HG03045 (cell line): Measurements from ENCODE around the gene UBE4B.
A peak's percentile ranks its signal among the peaks of the same experiment; 100 is the strongest.

ENCODE experiments used
- ATAC-seq: cut with Tn5 transposase; IDR thresholded peaks from one replicate; pipeline ENCODE4 v1.9.1; 2021; ENCODE audit warnings: mild to moderate bottlenecking, moderate library complexity; ENCODE audit not compliant: unreplicated experiment

UBE4B gene

GRCh38 chr1:10033359-10033845 lies 644 bp downstream of the UBE4B start:
- ATAC-seq, result peak; percentile 18

DNA sequence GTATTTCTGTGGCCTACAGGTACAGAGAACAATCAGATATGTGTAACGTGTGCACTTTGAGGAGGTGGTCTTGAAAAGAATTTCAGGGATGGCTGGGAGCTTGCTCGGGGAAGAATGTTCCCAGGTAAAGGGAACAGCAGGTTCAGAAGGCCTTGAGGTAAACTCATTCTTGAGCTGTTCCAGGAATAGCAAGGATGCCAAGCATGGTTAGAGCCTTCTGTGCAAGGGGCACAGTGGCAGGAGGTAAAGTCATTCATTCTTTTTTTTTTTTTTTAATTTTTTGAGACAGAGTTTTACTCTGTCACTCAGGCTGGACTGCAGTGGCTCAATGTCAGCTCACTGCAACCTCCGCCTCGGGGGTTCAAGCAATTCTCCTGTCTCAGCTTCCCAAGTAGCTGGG lies 10.0 kb downstream of the UBE4B start:
- no peak for ATAC-seq

DNA sequence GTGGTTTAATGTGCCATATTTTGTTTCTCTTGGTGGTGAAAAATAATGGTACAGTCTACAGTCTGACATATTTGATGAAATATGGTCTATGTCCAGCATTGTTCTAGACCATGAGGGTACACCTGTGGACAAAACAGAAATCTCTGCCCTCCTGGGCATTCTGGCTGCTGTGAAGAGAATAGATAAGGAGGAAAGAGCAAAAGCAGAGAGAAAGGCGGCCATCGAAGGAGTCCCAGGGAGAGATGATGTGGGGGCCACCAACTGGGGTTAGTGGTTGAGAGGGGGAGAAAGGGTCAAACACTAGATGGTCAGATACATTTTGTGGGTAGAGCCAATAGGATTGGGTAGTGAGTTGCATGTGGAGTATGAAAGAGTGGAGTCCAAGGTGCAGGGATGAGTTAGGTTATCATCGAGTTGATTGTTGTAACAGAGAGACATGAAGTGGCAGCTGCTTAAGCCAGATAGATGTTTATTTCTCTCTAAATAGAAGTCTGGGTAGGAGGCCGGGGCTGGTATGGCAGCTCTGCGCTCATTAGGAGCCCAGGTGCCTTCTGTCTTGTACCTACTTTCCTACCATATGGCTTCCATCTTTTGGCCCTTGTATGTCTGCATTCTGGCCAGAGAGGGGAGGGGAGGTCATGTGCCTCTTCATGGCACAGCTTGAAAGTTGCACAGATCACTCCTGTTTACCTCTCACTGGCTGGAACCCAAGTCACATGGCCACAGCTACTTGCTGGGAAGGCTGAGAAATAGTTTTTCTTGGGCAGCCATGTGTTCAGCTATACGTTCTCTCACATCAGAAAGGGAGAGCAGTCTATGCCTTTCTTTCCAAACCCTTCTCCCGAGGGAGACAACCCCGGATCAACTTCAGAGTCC lies 13.0 kb downstream of the UBE4B start:
- no peak for ATAC-seq

DNA sequence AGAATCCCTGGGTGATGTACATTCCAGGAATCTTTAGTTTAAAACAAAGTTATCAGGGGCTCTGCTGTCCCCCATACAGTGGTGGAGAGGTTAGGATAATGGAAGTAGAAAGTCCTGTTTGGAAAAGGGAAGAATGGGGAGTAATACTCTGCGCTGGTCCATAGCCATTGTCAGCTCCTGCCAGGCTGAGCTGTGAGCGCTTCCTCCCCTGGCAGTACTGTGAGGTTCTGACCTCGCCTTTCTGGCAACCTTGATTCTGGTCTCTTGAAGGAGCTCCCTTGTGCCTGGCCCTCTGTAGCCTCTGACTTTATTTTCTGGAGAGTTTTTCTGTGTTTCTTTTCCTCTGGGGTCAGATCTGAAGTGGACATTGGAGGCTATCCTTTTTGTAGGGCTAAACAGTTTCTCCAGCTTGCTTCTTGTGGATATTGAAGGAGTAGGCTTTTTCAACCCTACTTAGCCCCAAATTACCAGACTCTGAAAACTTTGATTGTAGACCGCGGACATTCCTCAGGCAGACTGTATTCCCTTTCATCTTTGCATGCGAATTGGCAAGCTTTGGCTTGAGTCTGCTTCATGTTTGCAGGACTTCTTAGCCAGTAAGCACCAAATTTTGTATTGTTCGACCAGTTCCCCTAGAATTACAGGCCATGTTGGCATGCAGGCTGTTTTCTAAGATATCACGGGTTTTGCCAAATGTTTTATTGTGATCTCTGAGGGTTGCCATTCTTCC lies 13.8 kb downstream of the UBE4B start:
- no peak for ATAC-seq

GRCh38 chr1:10048601-10049000 lies 15.8 kb downstream of the UBE4B start:
- no peak for ATAC-seq

GRCh38 chr1:10050611-10051010 lies 17.9 kb downstream of the UBE4B start:
- ATAC-seq, result no peak

DNA sequence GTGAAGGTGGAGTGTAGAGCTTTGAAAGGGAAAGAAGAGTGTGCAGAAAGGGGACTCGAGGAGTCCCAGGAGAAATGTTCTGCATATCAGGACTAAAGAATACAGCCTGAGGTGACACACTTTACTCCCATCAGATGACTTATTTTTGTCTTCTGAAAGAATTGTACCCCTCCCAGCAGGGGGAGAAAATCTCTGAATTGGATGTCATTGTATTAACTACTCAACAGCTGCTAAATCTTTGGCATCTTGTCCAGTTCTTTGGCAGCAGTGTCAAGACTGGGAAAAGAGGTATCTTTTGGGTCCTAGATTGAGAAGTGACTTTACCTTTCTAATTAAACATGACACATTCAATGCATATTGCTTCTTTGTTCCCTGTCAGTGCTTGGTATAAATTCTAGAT lies 18.9 kb downstream of the UBE4B start:
- no peak for ATAC-seq

DNA sequence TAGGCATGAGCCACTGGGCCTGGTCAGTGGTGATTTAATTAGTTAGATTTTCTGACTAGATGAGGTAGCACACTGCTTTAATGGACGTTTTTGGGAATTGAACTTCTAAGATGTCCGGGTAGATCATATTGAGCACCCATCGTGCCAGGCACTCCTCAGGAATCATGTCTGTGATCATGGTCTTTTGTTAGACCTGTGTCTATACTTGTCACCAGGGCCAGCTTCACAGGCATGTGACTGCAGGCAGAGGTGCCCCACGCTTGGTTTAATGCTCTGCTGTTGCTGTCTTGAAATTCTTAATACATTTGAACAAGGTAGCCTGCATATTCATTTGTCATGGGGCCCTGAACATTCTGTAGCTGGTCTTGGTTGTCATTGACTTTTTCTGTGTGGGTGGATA lies 19.6 kb downstream of the UBE4B start:
- ATAC-seq, result no peak

DNA sequence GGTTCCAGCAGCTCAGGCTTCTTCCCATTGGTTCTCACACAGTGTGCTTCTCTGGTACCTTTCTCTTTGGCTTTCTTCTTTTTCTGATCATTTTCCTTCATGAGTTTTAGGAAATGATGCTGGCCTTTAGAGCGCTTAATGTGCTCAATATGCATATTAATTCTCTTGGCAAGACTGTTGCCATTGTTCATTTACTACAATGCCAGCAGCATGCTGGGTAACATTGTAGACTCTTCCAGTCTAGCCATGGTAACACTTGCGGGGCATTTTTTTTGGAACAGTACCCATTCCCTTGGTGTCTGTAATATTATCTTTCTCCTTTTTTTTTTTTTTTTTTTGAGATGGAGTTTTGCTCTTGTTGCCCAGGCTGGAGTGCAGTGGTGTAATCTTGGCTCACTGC lies 21.7 kb downstream of the UBE4B start:
- ATAC-seq, result no peak

- ATAC-seq, result no peak
Observed at GRCh38 chr1:10056599-10056987, 23.8 kb downstream of the UBE4B start.

DNA sequence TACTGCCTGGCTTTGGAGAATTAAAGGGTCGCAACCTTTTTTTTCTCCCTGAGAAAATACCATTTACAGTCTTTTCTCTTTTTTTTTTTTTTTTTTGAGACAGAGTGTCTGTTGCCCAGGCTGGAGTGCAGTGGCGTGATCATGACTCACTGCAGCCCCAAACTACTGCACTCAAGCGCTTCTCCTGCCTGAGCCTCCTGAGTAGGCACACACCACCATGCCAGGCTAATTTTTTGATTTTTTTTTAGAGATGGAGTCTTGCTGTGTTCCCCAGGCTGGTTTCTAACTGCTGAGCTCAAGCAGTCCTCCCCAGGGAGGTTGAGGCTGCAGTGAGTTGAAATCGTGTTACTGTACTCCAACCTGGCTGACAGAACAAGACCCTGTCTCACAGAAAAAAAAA lies 24.6 kb downstream of the UBE4B start:
- no peak for ATAC-seq

- no peak for ATAC-seq
Observed at GRCh38 chr1:10057796-10058195, 25.0 kb downstream of the UBE4B start.

DNA sequence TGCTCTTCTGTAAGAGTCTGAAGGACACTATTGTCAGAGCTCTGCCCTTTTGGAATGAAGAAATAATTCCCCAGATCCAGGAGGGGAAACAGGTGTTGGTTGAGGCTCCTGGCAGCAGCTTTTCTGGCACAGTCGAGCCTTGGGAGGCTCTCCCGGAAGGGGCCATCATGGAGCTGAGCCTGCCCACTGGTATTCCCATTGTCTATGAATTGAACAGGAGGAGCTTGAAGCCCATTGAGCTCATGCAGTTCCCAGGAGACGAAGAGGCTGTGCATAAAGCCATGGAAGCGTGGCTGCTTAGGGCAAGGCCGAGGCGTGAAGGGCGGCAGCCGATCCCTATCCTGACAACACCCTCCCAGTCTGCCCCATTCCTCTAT lies 26.6 kb downstream of the UBE4B start:
- no peak for ATAC-seq

DNA sequence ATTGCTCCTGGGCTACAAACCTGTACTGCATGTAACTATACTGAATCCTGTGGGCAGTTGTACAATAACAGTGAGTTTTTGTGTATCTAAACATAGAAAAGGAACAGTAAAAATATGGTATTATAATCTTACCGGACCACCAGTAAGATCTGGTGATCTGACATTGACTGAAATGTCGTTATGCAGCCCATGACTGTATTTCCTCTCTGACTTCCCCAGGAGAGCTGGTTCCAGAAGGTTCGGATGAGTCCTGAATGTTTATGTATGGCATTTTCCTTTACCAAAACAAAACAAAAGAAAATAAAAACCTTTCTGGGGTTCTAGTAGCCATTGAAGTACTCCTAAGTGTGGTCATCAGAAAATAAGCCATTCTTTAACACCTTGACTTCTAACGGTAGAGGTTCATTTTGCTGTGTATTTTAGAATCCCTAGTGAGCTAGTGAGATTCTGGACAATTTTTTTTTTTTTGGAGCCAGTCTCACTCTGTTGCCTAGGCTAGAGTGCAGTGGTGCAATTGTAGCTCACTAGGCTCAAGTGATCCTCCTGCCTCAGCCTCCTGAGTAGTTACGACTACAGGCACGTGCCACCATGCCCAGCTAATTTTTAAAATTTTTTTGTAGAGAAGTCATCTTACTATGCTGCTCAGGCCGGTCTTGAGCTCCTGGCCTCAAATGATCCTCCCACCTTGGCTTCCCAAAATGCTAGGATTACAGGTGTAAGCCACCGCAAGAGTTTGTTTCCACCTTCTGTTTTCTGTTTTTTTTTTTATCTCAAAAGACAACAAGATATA lies 27.7 kb downstream of the UBE4B start:
- ATAC-seq, result no peak

DNA sequence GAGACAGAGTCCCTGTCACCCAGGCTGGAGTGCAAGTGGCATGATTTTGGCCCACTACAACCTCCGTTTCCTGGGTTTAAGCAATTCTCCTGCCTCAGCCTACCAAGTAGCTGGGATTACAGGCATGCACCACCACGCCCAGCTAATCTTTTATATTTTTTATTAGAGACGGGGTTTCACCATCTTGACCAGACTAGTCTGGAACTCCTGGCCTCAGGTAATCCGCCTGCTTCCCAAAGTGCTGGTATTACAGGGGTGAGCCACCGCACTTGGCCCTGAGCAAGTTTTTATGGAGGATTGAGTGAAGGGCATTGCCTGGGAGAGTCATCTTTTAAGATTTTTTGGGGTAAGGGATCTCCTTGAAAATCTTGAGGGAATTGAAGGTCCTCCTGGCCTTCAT lies 28.5 kb downstream of the UBE4B start:
- no peak for ATAC-seq

DNA sequence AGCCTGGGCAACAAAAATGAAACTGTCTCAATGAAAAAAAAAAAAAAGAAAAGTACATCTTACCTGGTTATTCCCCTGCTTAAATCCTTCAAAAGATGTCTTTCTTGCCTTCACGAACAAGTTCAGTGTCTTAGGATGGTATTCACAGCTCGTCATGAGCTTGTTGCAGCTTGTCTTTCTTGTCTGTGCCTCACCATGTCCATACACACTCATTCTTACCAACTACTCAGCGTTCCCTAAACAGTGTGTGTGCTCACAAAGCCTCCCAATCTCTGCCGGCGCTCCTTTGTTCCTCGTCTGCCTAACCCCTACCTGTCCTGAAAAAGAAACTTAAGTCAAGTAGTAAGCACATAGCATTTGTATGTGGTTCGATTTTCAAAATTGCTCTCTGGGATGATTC lies 31.1 kb downstream of the UBE4B start:
- ATAC-seq, result no peak

- no peak for ATAC-seq
Observed at GRCh38 chr1:10064416-10065343, 31.9 kb downstream of the UBE4B start.

DNA sequence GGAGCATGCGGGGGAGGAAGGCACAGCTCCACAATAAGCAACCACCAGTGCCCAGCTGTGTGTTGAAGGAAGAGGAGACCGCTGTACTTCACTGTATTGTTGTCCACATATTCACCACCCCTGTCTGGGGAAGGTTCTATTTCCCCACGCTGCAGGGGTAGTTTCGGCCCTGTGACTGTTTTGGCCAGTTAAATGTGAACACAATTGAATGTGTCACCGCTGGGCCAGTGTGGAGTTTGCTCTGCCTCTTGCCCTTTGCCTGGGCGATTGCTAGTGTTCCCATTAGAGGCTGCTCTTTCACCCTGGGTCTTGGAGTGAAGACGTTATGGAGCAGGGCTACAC lies 32.6 kb downstream of the UBE4B start:
- ATAC-seq, result no peak

GRCh38 chr1:10065760-10066159 lies 33.0 kb downstream of the UBE4B start:
- no peak for ATAC-seq

- ATAC-seq, result no peak
Observed at GRCh38 chr1:10068605-10069294, 36.0 kb downstream of the UBE4B start.
